Measurements from ENCODE around the gene CLIC4. TPM values are rescaled to one million over a fixed set of nuclear protein-coding genes. Genes with fewer than 3 reads are reported as not detected.

The CLIC4 gene
- total and polyA plus RNA-seq, 2 donors (not counting 1 experiment from before 2014, with no cell fraction given): 28.5 to 123 TPM

- Mint-ChIP-seq H3K4me1 (peaks cover 60% of the 10 kb centered on the region), H3K27me3 (no peaks in the 10 kb centered on the region), H3K9me3 (ENCODE audit: insufficient read depth) (no peaks in the 10 kb centered on the region), H3K4me3 (peak overlapping the region; percentile 77), H3K27ac (peak overlapping the region; percentile 85)
- ATAC-seq (ENCODE audit: low read depth) (no peak), DNase-seq (peak; percentile 63)
- no peaks in the 10 kb centered on the region for H3K27me3 ChIP-seq (replicated peaks in 1 of 4; ENCODE audit: control extremely low read depth in 1 of 4, control insufficient read depth in 3 of 4, insufficient read depth in 4 of 4, low read length in 3 of 4)
- H3K4me1 ChIP-seq (ENCODE audit: control insufficient read depth in 2 of 2, insufficient read depth in 2 of 2, low read length in 2 of 2): peaks cover 49 to 71% of the 10 kb centered on the region in 2 donors
- peak overlapping the region; percentile 72 to 86 for H3K27ac ChIP-seq (ENCODE audit: low read length in 2 of 2)
- peaks cover 5% of the 10 kb centered on the region for H4K20me1 ChIP-seq (ENCODE audit: control insufficient read depth, insufficient read depth, low read length, poor library complexity, severe bottlenecking)
- CTCF ChIA-PET: interaction anchor here (0.9 to 5.2 kb wide), 5 partner anchors 8 to 92 kb away, joined by 3 to 49 read pairs (median 14); no protein-coding TSS in a partner anchor
- H3K4me3 ChIP-seq (ENCODE audit: control extremely low read depth in 1 of 5, extremely low read depth in 1 of 5, insufficient read depth in 1 of 5, low read depth in 2 of 5, low read length in 4 of 5): peak overlapping the region in 2 of 5 experiments; percentile 11 to 16
- peaks cover 33% of the 10 kb centered on the region for H3K79me2 ChIP-seq (ENCODE audit: control insufficient read depth, insufficient read depth, low read length)
- no peaks in the 10 kb centered on the region for H3K9me3 ChIP-seq (ENCODE audit: control extremely low read depth in 1 of 3, control insufficient read depth in 2 of 3, insufficient read depth in 1 of 3, low read length in 2 of 3)
- POLR2A ChIA-PET: interaction anchor here (0.6 to 3.0 kb wide), 2 partner anchors 11 to 33 kb away, joined by 3 to 26 read pairs; no protein-coding TSS in a partner anchor
- WGBS (ENCODE audit: insufficient coverage): 67% methylated on average over 7 of the region's 10 CpGs
- H3K4me2 ChIP-seq (replicated peaks; ENCODE audit: low read depth, low read length, poor library complexity, severe bottlenecking): peak overlapping the region; percentile 46
- intact Hi-C loops (cut with micrococcal nuclease): loop anchor here (2.0 kb wide), 1 partner anchor 35 kb away; no protein-coding TSS in a partner anchor
- H2AFZ ChIP-seq (ENCODE audit: insufficient read depth, low read depth, low read length, poor library complexity, severe bottlenecking): no peak overlapping the region
- TF ChIP-seq EZH2 (IDR thresholded peaks at IDR 0.05; ENCODE audit: borderline replicate concordance, insufficient read depth, low read depth, low read length, poor library complexity, severe bottlenecking) (no peak), CTCF (IDR thresholded peaks at IDR 0.05) (no peak)
- no peaks in the 10 kb centered on the region for H3K36me3 ChIP-seq (replicated peaks in 1 of 2; ENCODE audit: control extremely low read depth in 1 of 2, control insufficient read depth in 1 of 2, extremely low read depth in 1 of 2, insufficient read depth in 2 of 2, low read length in 1 of 2)
- H3K9ac ChIP-seq (ENCODE audit: low read length): peak overlapping the region; percentile 11
Measured at GRCh38 chr1:24743404-24744211, 1.6 kb upstream of the CLIC4 start.

Measured in B cell (primary cell).